IMR-90 (cell line): Measurements from ENCODE around the gene FAM43B. TPM values are rescaled to one million over a fixed set of nuclear protein-coding genes. Genes with fewer than 3 reads are reported as not detected.

ENCODE experiments used
- ATAC-seq: fragments of 200-7000 bp; cut with Tn5 transposase; 2 replicates; pipeline ENCODE4 v1.9.1; 2020; ENCODE audit warnings: low read depth, mild to moderate bottlenecking, moderate library complexity
- BruUV-seq: library from RNA; stranded (reverse); fragments of 400-500 nt; replicated peaks from 2 replicates; lab custom pipeline; 2021; lab: Mats Ljungman, UMichigan
- CTCF ChIA-PET: fragments of 300-600 bp; formaldehyde crosslinking; extraction: SDS; loops from one replicate; lab custom pipeline; 2021; ENCODE audit warnings: antibody characterized with exemption; lab: Yijun Ruan, JAX
- POLR2A ChIA-PET: fragments of 300-600 bp; sonication (Branson Sonifier 250); formaldehyde crosslinking; loops from one replicate; lab custom pipeline; 2022; ENCODE audit warnings: antibody characterized with exemption; ENCODE audit not compliant: unreplicated experiment; lab: Charles Lee
- DNase-seq: peaks from one replicate; pipeline ENCODE4 v3.0.0; 2013
- H2AFZ ChIP-seq: replicated peaks from 2 replicates; pipeline ENCODE3; 2013; ENCODE audit warnings: low read length, mild to moderate bottlenecking; ENCODE audit not compliant: poor library complexity
- H2AK5ac ChIP-seq: 2 replicates; pipeline ENCODE4 v1.6.1; 2013; ENCODE audit warnings: low read depth, low read length, inconsistent platforms
- H2AK9ac ChIP-seq: replicated peaks from 2 replicates; pipeline ENCODE3; 2013; ENCODE audit warnings: mild to moderate bottlenecking, low read depth, low read length, moderate library complexity; ENCODE audit not compliant: poor library complexity
- H2BK120ac ChIP-seq: 2 replicates; pipeline ENCODE4 v1.6.1; 2013; ENCODE audit warnings: low read depth, low read length, inconsistent platforms
- H2BK15ac ChIP-seq: 3 replicates; pipeline ENCODE4 v1.6.1; 2013; ENCODE audit warnings: low read depth, low read length, inconsistent platforms
- H2BK20ac ChIP-seq: 2 replicates; pipeline ENCODE4 v1.6.1; 2013; ENCODE audit warnings: low read depth, mild to moderate bottlenecking, inconsistent platforms, low read length, moderate library complexity
- H2BK5ac ChIP-seq: 2 replicates; pipeline ENCODE4 v1.6.1; 2013; ENCODE audit warnings: mild to moderate bottlenecking, low read depth, low read length, inconsistent platforms; ENCODE audit not compliant: poor library complexity, severe bottlenecking
- H3K14ac ChIP-seq: replicated peaks from 2 replicates; pipeline ENCODE4 v1.6.1; 2013; ENCODE audit warnings: low read depth, low read length, inconsistent platforms
- H3K18ac ChIP-seq: 2 replicates; pipeline ENCODE4 v1.6.1; 2013; ENCODE audit warnings: low read depth, low read length, control low read depth
- H3K23ac ChIP-seq: 2 replicates; pipeline ENCODE4 v1.6.1; 2013; ENCODE audit warnings: low read depth, low read length, inconsistent platforms
- H3K27ac ChIP-seq: 2 replicates; pipeline ENCODE4 v1.5.1; 2013; ENCODE audit warnings: mild to moderate bottlenecking, control low read depth, low read length; ENCODE audit not compliant: insufficient read depth
- H3K27me3 ChIP-seq: 2 replicates; pipeline ENCODE4 v1.6.1; 2013; ENCODE audit warnings: low read length; ENCODE audit not compliant: control insufficient read depth, insufficient read depth
- H3K36me3 ChIP-seq: 2 replicates; pipeline ENCODE4 v1.6.1; 2013; ENCODE audit warnings: low read length, mixed read lengths; ENCODE audit not compliant: control insufficient read depth, insufficient read depth
- H3K4ac ChIP-seq: 2 replicates; pipeline ENCODE4 v1.6.1; 2013; ENCODE audit warnings: low read depth, low read length, inconsistent platforms
- H3K4me1 ChIP-seq: 2 replicates; pipeline ENCODE4 v1.6.1; 2013; ENCODE audit warnings: low read length, mixed read lengths; ENCODE audit not compliant: control insufficient read depth, insufficient read depth
- H3K4me2 ChIP-seq: 2 replicates; pipeline ENCODE4 v1.6.1; 2013; ENCODE audit warnings: low read depth, mild to moderate bottlenecking, control low read depth, low read length, moderate library complexity
- H3K4me3 ChIP-seq: 2 replicates; pipeline ENCODE4 v1.5.1; 2013; ENCODE audit warnings: low read depth, mild to moderate bottlenecking, control low read depth, low read length, moderate library complexity; ENCODE audit not compliant: insufficient read depth
- H3K56ac ChIP-seq: 2 replicates; pipeline ENCODE4 v1.6.1; 2013; ENCODE audit warnings: low read length, inconsistent platforms; ENCODE audit not compliant: insufficient read depth; ENCODE audit errors: extremely low read depth
- H3K79me1 ChIP-seq, 2 experiments: 2 replicates each; pipeline ENCODE4 v1.6.1; 2013; ENCODE audit warnings: low read length in 2 of 2, inconsistent platforms in 1 of 2, low read depth in 1 of 2
- H3K9ac ChIP-seq: 2 replicates; pipeline ENCODE4 v1.6.1; 2013; ENCODE audit warnings: low read depth, low read length, control low read depth
- H3K9me1 ChIP-seq: 2 replicates; pipeline ENCODE4 v1.6.1; 2013; ENCODE audit warnings: low read length, inconsistent platforms; ENCODE audit not compliant: insufficient read depth
- H3K9me3 ChIP-seq: 2 replicates; pipeline ENCODE4 v1.6.1; 2013; ENCODE audit warnings: low read length; ENCODE audit not compliant: control insufficient read depth, insufficient read depth
- H4K20me1 ChIP-seq: 2 replicates; pipeline ENCODE4 v1.6.1; 2013; ENCODE audit warnings: low read length, inconsistent platforms; ENCODE audit not compliant: insufficient read depth
- H4K5ac ChIP-seq: 2 replicates; pipeline ENCODE4 v1.6.1; 2013; ENCODE audit warnings: mild to moderate bottlenecking, low read depth, low read length, control low read depth
- H4K8ac ChIP-seq, 2 experiments: 2 replicates each; pipeline ENCODE4 v1.6.1; 2013; ENCODE audit warnings: low read depth in 2 of 2, low read length in 2 of 2, control low read depth in 1 of 2, inconsistent platforms in 1 of 2
- H4K91ac ChIP-seq: 2 replicates; pipeline ENCODE4 v1.6.1; 2013; ENCODE audit warnings: low read depth, low read length, inconsistent platforms; ENCODE audit not compliant: insufficient read depth
- CEBPB ChIP-seq: IDR thresholded peaks from 2 replicates; pipeline ENCODE4 v1.6.1; 2012; ENCODE audit warnings: low read depth, low read length, improper control_type of control experiment
- CHD1 ChIP-seq: IDR thresholded peaks from 2 replicates; pipeline ENCODE4 v1.6.1; 2012; ENCODE audit warnings: low read depth, low read length, improper control_type of control experiment
- FOS ChIP-seq: fragments of 150-350 bp; IDR thresholded peaks from 2 replicates; pipeline ENCODE4 v1.6.1; 2016; ENCODE audit warnings: low read depth, low read length
- MXI1 ChIP-seq: IDR thresholded peaks from 2 replicates; pipeline ENCODE4 v1.6.1; 2012; ENCODE audit warnings: low read depth, mild to moderate bottlenecking, low read length, moderate library complexity, borderline replicate concordance
- RAD21 ChIP-seq: IDR thresholded peaks from 2 replicates; pipeline ENCODE4 v1.6.1; 2012; ENCODE audit warnings: low read length, improper control_type of control experiment
- USF2 ChIP-seq: fragments of 150-350 bp; IDR thresholded peaks from 2 replicates; pipeline ENCODE4 v1.6.1; 2017; ENCODE audit warnings: mild to moderate bottlenecking, antibody characterized with exemption, low read length, low read depth
- WGBS, 2 experiments: methylation state at CpG; one replicate each; pipeline versions ENCODE4 v1.1.5 to v1.1.7; 2013; ENCODE audit warnings: missing lambda C conversion rate in 2 of 2; ENCODE audit not compliant: insufficient read length in 1 of 2; ENCODE audit errors: extremely low coverage in 2 of 2; 5-methylcytosine and 5-hydroxymethylcytosine counted together
- dilution Hi-C: fragments of 300-500 bp; cut with HindIII; formaldehyde crosslinking; loops from one replicate; pipeline ENCODE4 v1.14.3; 2018; ENCODE audit warnings: low sequenced_read_pairs; ENCODE audit not compliant: unreplicated experiment
- in situ Hi-C: fragments of 300-500 bp; cut with MboI; formaldehyde crosslinking; loops from 3 replicates; pipeline ENCODE4 v1.14.3; 2019; ENCODE audit warnings: low sequenced_read_pairs, inconsistent platforms, mixed read lengths
- intact Hi-C: fragments of 100-400 bp; cut with micrococcal nuclease; formaldehyde crosslinking; loops from 2 replicates; pipeline ENCODE4 v1.10.0; 2022
- polyA plus RNA-seq, 3 experiments: library from polyadenylated mRNA; depleted of rRNA; stranded (reverse); fragments of >200 nt; gene quantifications; 2 replicates each; pipeline ENCODE4 v1.2.3, GENCODE V29; 2012; ENCODE audit warnings: low replicate concordance in 1 of 3
- total RNA-seq: library from RNA; depleted of rRNA; stranded (reverse); fragments of >200 nt; gene quantifications from 2 replicates; pipeline ENCODE4 v1.2.3, GENCODE V29; 2012

Gene FAM43B
- total and polyA plus RNA-seq, 2 of the 4 experiments (the other 2 are of a cell fraction), result 0.05 TPM; not detected in 1

GRCh38 chr1:20530901-20531300, 21.5 kb upstream of the FAM43B start:
- intact Hi-C loops, result no loop called here
- H3K4me3 ChIP-seq, result no peak overlapping the region
- no peak overlapping the region for H4K8ac ChIP-seq
- no peak overlapping the region for H3K9ac ChIP-seq
- no peaks in the 10 kb centered on the region for H3K36me3 ChIP-seq
- H2AK5ac ChIP-seq, result no peak overlapping the region
- no peak overlapping the region for H3K18ac ChIP-seq
- H2BK20ac ChIP-seq, result no peak overlapping the region
- DNase-seq, result no peak
- no peak overlapping the region for H4K91ac ChIP-seq
- H2AFZ ChIP-seq, result no peak overlapping the region
- no peak overlapping the region for H2AK9ac ChIP-seq
- H3K4ac ChIP-seq, result no peak overlapping the region
- H3K23ac ChIP-seq, result no peak overlapping the region
- CTCF ChIA-PET, result no interaction called here
- no peaks in the 10 kb centered on the region for H4K20me1 ChIP-seq
- ATAC-seq, result no peak
- H2BK5ac ChIP-seq, result no peak overlapping the region
- H3K27me3 ChIP-seq, result peaks cover 75% of the 10 kb centered on the region
- no peak overlapping the region for H3K56ac ChIP-seq
- BruUV-seq, result no TSS peak
- no peaks in the 10 kb centered on the region; the same call in 1 of the 2 replicates for H3K9me1 ChIP-seq
- POLR2A ChIA-PET, result no interaction called here
- H3K4me2 ChIP-seq, result no peak overlapping the region
- TF ChIP-seq USF2, result no peak
- no peak for TF ChIP-seq RAD21
- no peak for TF ChIP-seq FOS
- TF ChIP-seq CEBPB, result no peak
- TF ChIP-seq MXI1, result no peak
- no peak for TF ChIP-seq CHD1
- H2BK120ac ChIP-seq, result no peak overlapping the region
- peaks cover 5% of the 10 kb centered on the region; the same call in 1 of the 2 replicates for H3K9me3 ChIP-seq
- H3K14ac ChIP-seq, result no peak overlapping the region
- H3K4me1 ChIP-seq, result no peaks in the 10 kb centered on the region
- WGBS, 2 experiments, result no CpG with 5 or more reads among the region's 6 CpGs
- H2BK15ac ChIP-seq, result no peak overlapping the region
- H3K27ac ChIP-seq, result no peak overlapping the region
- no peak overlapping the region for H4K5ac ChIP-seq
- dilution Hi-C loops, result no loop called here
- H3K79me1 ChIP-seq, result no peaks in the 10 kb centered on the region
- in situ Hi-C loops, result loop anchor here (25.0 kb wide), 1 partner anchor 681 kb away; no protein-coding TSS in a partner anchor
